Measurements from ENCODE around the gene ZFYVE16.
"Not testable (repeated sequence)": the region's sequence is repeated elsewhere in the genome, so short reads cannot be mapped to it uniquely, and the experiment has no call there.

Gene ZFYVE16

GRCh38 chr5:80387063-80387768 is 20.6 kb upstream of the ZFYVE16 start:
- no peaks in the 10 kb centered on the region for H3K79me2 ChIP-seq (ENCODE audit: control insufficient read depth, insufficient read depth, low read length, unreplicated experiment)
- no peaks in the 10 kb centered on the region for H3K36me3 ChIP-seq (ENCODE audit: insufficient read depth, low read length)
- no peak overlapping the region for H2AFZ ChIP-seq (ENCODE audit: low read length, unreplicated experiment)
- H3K27me3 ChIP-seq (ENCODE audit: insufficient read depth, low read length) = peaks cover 7% of the 10 kb centered on the region; the same call in 1 of the 2 replicates
- H3K4me3 ChIP-seq (ENCODE audit: low read depth, low read length) = no peak overlapping the region
- no peaks in the 10 kb centered on the region for H3K4me1 ChIP-seq (ENCODE audit: control insufficient read depth, insufficient read depth, low read length, unreplicated experiment)
- no peak overlapping the region for H3K27ac ChIP-seq (ENCODE audit: low read depth, low read length)

DNA sequence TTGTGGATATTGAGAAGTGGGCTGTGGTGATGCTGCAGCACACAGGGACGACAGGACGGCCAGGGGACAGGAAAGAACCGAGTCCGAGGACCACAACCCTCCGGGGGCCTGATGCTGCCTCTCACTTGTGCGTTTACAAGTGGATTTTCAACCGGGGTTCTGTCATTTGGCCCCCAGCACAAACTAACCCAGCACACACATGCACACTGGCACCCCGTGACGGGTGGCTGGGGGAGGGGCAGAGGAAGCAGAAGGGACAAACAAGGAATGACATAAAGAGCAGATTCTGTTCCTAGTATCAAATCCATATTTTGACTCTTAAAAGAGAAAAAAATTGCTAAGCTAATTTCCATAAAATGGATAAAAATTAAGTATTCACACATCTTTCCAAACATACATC is 18.3 kb upstream of the ZFYVE16 start:
- Histone ChIP-seq H3K79me2 (ENCODE audit: control insufficient read depth, insufficient read depth, low read length, unreplicated experiment) (no peaks in the 10 kb centered on the region), H3K36me3 (ENCODE audit: insufficient read depth, low read length) (no peaks in the 10 kb centered on the region), H3K4me3 (ENCODE audit: low read depth, low read length) (no peak overlapping the region), H3K27ac (ENCODE audit: low read depth, low read length) (no peak overlapping the region), H2AFZ (ENCODE audit: low read length, unreplicated experiment) (no peak overlapping the region), H3K4me1 (ENCODE audit: control insufficient read depth, insufficient read depth, low read length, unreplicated experiment) (no peaks in the 10 kb centered on the region), H3K27me3 (ENCODE audit: insufficient read depth, low read length) (peaks cover 7% of the 10 kb centered on the region; the same call in 1 of the 2 replicates)

GRCh38 chr5:80390413-80390812 is 17.5 kb upstream of the ZFYVE16 start:
- H3K27ac ChIP-seq (ENCODE audit: low read depth, low read length); H3K4me1 ChIP-seq (ENCODE audit: control insufficient read depth, insufficient read depth, low read length, unreplicated experiment); H3K4me3 ChIP-seq (ENCODE audit: low read depth, low read length); H3K27me3 ChIP-seq (ENCODE audit: insufficient read depth, low read length); H3K36me3 ChIP-seq (ENCODE audit: insufficient read depth, low read length); H2AFZ ChIP-seq (ENCODE audit: low read length, unreplicated experiment); H3K79me2 ChIP-seq (ENCODE audit: control insufficient read depth, insufficient read depth, low read length, unreplicated experiment): not testable (repeated sequence)

- not testable (repeated sequence) for H2AFZ ChIP-seq (ENCODE audit: low read length, unreplicated experiment); H3K4me1 ChIP-seq (ENCODE audit: control insufficient read depth, insufficient read depth, low read length, unreplicated experiment); H3K27ac ChIP-seq (ENCODE audit: low read depth, low read length); H3K27me3 ChIP-seq (ENCODE audit: insufficient read depth, low read length); H3K79me2 ChIP-seq (ENCODE audit: control insufficient read depth, insufficient read depth, low read length, unreplicated experiment); H3K36me3 ChIP-seq (ENCODE audit: insufficient read depth, low read length); H3K4me3 ChIP-seq (ENCODE audit: low read depth, low read length)
Measured at GRCh38 chr5:80391267-80391666, 16.6 kb upstream of the ZFYVE16 start.

DNA sequence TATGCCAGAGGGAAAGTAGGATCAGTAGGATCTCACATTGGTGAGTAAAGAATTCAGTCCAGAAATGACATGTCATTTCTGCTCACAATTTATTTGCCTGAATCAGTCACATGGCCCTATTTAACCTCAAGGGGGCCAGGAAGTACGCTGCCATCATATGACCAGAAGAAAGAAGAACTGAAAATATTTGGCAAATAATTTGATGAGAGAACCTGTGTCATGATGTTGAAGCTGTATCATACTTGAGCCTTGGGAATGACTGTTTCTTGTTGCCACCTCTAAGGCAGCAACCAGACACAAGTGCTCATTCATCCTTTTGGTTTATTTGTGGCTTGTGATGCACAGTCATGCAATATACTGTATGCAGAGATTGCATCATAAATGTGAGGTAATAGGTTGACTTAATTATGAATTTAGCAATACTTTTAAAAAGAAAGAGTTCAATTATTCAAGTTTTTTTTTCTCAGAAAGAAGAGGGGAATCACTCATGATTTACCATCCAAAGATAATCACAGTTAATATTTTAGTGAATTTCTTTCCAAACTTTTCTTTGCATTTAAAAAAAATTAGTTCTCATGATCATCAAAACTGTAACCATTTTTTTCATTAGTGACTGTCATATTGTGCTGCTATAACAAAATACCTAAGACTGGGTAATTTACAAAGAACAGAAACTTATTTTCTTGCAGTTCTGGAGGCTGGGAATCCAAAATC is 8.2 kb upstream of the ZFYVE16 start:
- peaks cover 6% of the 10 kb centered on the region for H3K4me1 ChIP-seq (ENCODE audit: control insufficient read depth, insufficient read depth, low read length, unreplicated experiment)
- no peak overlapping the region for H3K4me3 ChIP-seq (ENCODE audit: low read depth, low read length)
- H2AFZ ChIP-seq (ENCODE audit: low read length, unreplicated experiment) = no peak overlapping the region

DNA sequence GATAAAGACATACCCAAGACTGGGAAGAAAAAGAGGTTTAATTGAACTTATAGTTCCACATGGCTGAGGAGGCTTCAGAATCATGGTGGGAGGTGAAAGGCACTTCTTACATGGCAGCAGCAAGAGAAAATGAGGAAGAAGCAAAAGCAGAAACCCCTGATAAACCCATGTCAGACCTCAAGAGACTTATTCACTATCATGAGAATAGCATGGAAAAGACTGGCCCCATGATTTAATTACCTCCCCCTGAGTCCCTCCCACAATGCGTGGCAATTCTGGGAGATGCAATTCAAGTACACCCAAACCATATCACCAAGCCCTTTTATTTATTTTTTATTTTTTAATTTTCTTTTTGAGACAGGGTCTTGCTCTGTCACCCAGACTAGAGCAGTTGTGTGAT is 7.5 kb upstream of the ZFYVE16 start:
- not testable (repeated sequence) for H2AFZ ChIP-seq (ENCODE audit: low read length, unreplicated experiment); H3K36me3 ChIP-seq (ENCODE audit: insufficient read depth, low read length); H3K27ac ChIP-seq (ENCODE audit: low read depth, low read length)

More for the DNA sequence above, 8.2 kb upstream of the ZFYVE16 start:
- Histone ChIP-seq H3K27me3 (ENCODE audit: insufficient read depth, low read length) (no peaks in the 10 kb centered on the region), H3K79me2 (ENCODE audit: control insufficient read depth, insufficient read depth, low read length, unreplicated experiment) (no peaks in the 10 kb centered on the region), H3K27ac (ENCODE audit: low read depth, low read length) (peak overlapping the region; percentile 49), H3K36me3 (ENCODE audit: insufficient read depth, low read length) (no peaks in the 10 kb centered on the region)

GRCh38 chr5:80403782-80404181 is 4.1 kb upstream of the ZFYVE16 start:
- Histone ChIP-seq H2AFZ (ENCODE audit: low read length, unreplicated experiment) (no peak overlapping the region), H3K79me2 (ENCODE audit: control insufficient read depth, insufficient read depth, low read length, unreplicated experiment) (peaks cover 6% of the 10 kb centered on the region), H3K27me3 (ENCODE audit: insufficient read depth, low read length) (no peaks in the 10 kb centered on the region), H3K4me1 (ENCODE audit: control insufficient read depth, insufficient read depth, low read length, unreplicated experiment) (peaks cover 6% of the 10 kb centered on the region), H3K4me3 (ENCODE audit: low read depth, low read length) (no peak overlapping the region), H3K27ac (ENCODE audit: low read depth, low read length) (no peak overlapping the region), H3K36me3 (ENCODE audit: insufficient read depth, low read length) (no peaks in the 10 kb centered on the region)

More for the DNA sequence above, 7.5 kb upstream of the ZFYVE16 start:
- H3K4me1 ChIP-seq (ENCODE audit: control insufficient read depth, insufficient read depth, low read length, unreplicated experiment); H3K79me2 ChIP-seq (ENCODE audit: control insufficient read depth, insufficient read depth, low read length, unreplicated experiment); H3K4me3 ChIP-seq (ENCODE audit: low read depth, low read length); H3K27me3 ChIP-seq (ENCODE audit: insufficient read depth, low read length): not testable (repeated sequence)

GRCh38 chr5:80406980-80407734 is 707 bp upstream of the ZFYVE16 start:
- Histone ChIP-seq H3K27ac (ENCODE audit: low read depth, low read length) (peak overlapping the region; percentile 95), H3K79me2 (ENCODE audit: control insufficient read depth, insufficient read depth, low read length, unreplicated experiment) (peaks cover 34% of the 10 kb centered on the region), H3K4me3 (ENCODE audit: low read depth, low read length) (peak overlapping the region; percentile 92), H2AFZ (ENCODE audit: low read length, unreplicated experiment) (peak overlapping the region; percentile 79), H3K36me3 (ENCODE audit: insufficient read depth, low read length) (no peaks in the 10 kb centered on the region), H3K4me1 (ENCODE audit: control insufficient read depth, insufficient read depth, low read length, unreplicated experiment) (peaks cover 7% of the 10 kb centered on the region), H3K27me3 (ENCODE audit: insufficient read depth, low read length) (no peaks in the 10 kb centered on the region)

DNA sequence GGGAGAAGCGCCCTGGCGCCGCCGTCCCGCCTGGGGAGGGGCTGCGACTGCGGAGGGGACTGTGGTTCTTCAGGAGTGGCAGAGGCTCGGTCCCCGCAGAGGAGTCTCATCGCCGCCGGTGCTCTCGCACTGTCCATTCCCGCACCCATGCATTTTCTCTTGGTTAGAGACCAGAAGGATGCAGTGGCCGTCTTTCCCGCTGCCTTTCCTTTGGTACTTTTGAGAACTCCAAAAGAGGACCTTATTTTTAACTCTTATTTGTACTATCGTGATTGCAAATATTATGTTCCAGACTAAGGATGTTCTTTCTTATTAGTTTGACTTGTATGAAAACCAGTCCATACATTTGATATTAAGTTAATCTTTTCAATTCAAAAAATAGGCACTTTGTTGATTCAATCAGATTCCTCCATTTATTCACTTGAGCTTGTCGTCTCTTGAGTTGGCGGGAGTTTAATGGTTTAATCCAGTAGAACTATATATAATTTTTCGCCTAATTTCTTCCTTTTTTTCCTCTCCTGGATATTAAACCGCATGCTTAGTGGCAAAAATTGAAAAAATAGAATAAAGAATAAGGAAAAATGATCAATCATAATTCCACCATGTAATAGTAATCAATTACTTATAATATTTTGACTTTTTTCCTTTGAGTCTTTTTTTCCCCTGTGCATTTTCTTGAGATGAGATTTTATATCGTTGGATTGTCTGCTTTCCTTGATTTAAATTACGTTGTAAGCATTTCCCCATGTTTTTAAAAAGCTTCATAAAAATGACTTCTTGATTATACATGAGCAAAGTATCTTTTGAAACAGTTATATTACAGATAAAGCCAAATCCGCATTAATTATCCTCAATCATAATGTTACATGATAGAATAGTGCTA is 861 bp downstream of the ZFYVE16 start:
- Histone ChIP-seq H3K27ac (ENCODE audit: low read depth, low read length) (peak overlapping the region; percentile 95), H3K4me3 (ENCODE audit: low read depth, low read length) (peak overlapping the region; percentile 92), H3K36me3 (ENCODE audit: insufficient read depth, low read length) (no peaks in the 10 kb centered on the region), H3K4me1 (ENCODE audit: control insufficient read depth, insufficient read depth, low read length, unreplicated experiment) (peaks cover 7% of the 10 kb centered on the region), H2AFZ (ENCODE audit: low read length, unreplicated experiment) (peak overlapping the region; percentile 68), H3K27me3 (ENCODE audit: insufficient read depth, low read length) (no peaks in the 10 kb centered on the region), H3K79me2 (ENCODE audit: control insufficient read depth, insufficient read depth, low read length, unreplicated experiment) (peaks cover 42% of the 10 kb centered on the region)

GRCh38 chr5:80409367-80409966 is 1.6 kb downstream of the ZFYVE16 start:
- Histone ChIP-seq H3K27me3 (ENCODE audit: insufficient read depth, low read length) (no peaks in the 10 kb centered on the region), H3K27ac (ENCODE audit: low read depth, low read length) (no peak overlapping the region), H3K79me2 (ENCODE audit: control insufficient read depth, insufficient read depth, low read length, unreplicated experiment) (peaks cover 47% of the 10 kb centered on the region), H3K36me3 (ENCODE audit: insufficient read depth, low read length) (no peaks in the 10 kb centered on the region), H2AFZ (ENCODE audit: low read length, unreplicated experiment) (no peak overlapping the region), H3K4me3 (ENCODE audit: low read depth, low read length) (peak overlapping the region; percentile 92), H3K4me1 (ENCODE audit: control insufficient read depth, insufficient read depth, low read length, unreplicated experiment) (peaks cover 11% of the 10 kb centered on the region)
